OCI-LY3 (cell line): Measurements from ENCODE around the gene EDRF1.

Experiments
- H2AFZ ChIP-seq: fragments of 200-600, 300-600 bp; shearing (Covaris generic); 2 replicates; pipeline ENCODE4 v1.6.0; 2014; ENCODE audit warnings: antibody characterized with exemption, low read depth, low read length
- H3K27ac ChIP-seq: fragments of 200-600, 300-600 bp; sonication (generic); 2 replicates; pipeline ENCODE4 v1.5.1; 2014; ENCODE audit warnings: mild to moderate bottlenecking, low read length, moderate library complexity, mixed read lengths
- H3K27me3 ChIP-seq: fragments of 200-600, 300-600 bp; sonication (generic); 2 replicates; pipeline ENCODE4 v1.6.1; 2014; ENCODE audit warnings: low read depth, low read length, mixed read lengths
- H3K36me3 ChIP-seq: fragments of 200-600, 300-600 bp; sonication (generic); replicated peaks from 2 replicates; pipeline ENCODE3; 2014; ENCODE audit warnings: low read depth, low read length, mixed read lengths
- H3K4me1 ChIP-seq: fragments of 300-600, 200-600 bp; sonication (generic); 2 replicates; pipeline ENCODE4 v1.6.1; 2014; ENCODE audit warnings: low read length, mixed read lengths
- H3K4me2 ChIP-seq: fragments of 200-600, 300-600 bp; sonication (generic); 2 replicates; pipeline ENCODE4 v1.6.1; 2014; ENCODE audit warnings: low read length, mixed read lengths
- H3K4me3 ChIP-seq: fragments of 300-600, 200-600 bp; sonication (generic); 2 replicates; pipeline ENCODE4 v1.5.1; 2014; ENCODE audit warnings: antibody characterized with exemption, mild to moderate bottlenecking, low read length, moderate library complexity
- H3K79me2 ChIP-seq: fragments of 300-600, 200-600 bp; shearing (Covaris generic); 2 replicates; pipeline ENCODE4 v1.6.1; 2014; ENCODE audit warnings: mild to moderate bottlenecking, low read length, mixed read lengths
- H3K9ac ChIP-seq: fragments of 300-600, 200-600 bp; shearing (Covaris generic); 2 replicates; pipeline ENCODE4 v1.6.0; 2014; ENCODE audit warnings: mild to moderate bottlenecking, low read length, moderate library complexity
- H3K9me3 ChIP-seq: fragments of 200-600, 300-600 bp; shearing (Covaris generic); 2 replicates; pipeline ENCODE4 v1.6.1; 2014; ENCODE audit warnings: low read length, mixed read lengths; ENCODE audit not compliant: insufficient read depth
- H4K20me1 ChIP-seq: fragments of 200-600, 300-600 bp; sonication (generic); 2 replicates; pipeline ENCODE4 v1.6.1; 2016; ENCODE audit warnings: low read length, mixed read lengths; ENCODE audit not compliant: insufficient read depth
- CTCF ChIP-seq: fragments of 200-600, 300-600 bp; sonication (generic); IDR thresholded peaks from 2 replicates; pipeline ENCODE4 v1.5.1; 2014; ENCODE audit warnings: antibody characterized with exemption, low read length, low read depth
- EZH2phosphoT487 ChIP-seq: fragments of 200-600 bp; shearing (Covaris generic); IDR thresholded peaks from 2 replicates; pipeline ENCODE4 v1.6.1; 2018; ENCODE audit warnings: antibody characterized with exemption, mixed run types, low read depth

The EDRF1 gene

GRCh38 chr10:125700355-125700911, 19.1 kb upstream of the EDRF1 start:
- no peak for TF ChIP-seq EZH2phosphoT487
- peak; percentile 17; the same call in 1 of the 2 replicates for TF ChIP-seq CTCF
- no peaks in the 10 kb centered on the region for H3K27me3 ChIP-seq
- no peak overlapping the region for H3K27ac ChIP-seq
- H3K4me3 ChIP-seq, result no peak overlapping the region
- no peaks in the 10 kb centered on the region for H3K36me3 ChIP-seq
- no peaks in the 10 kb centered on the region for H3K9me3 ChIP-seq
- no peak overlapping the region for H2AFZ ChIP-seq
- no peaks in the 10 kb centered on the region for H3K79me2 ChIP-seq
- H4K20me1 ChIP-seq, result no peaks in the 10 kb centered on the region
- H3K4me2 ChIP-seq, result no peak overlapping the region
- H3K4me1 ChIP-seq, result no peaks in the 10 kb centered on the region
- no peak overlapping the region for H3K9ac ChIP-seq

- Histone ChIP-seq H3K9ac (no peak overlapping the region), H2AFZ (no peak overlapping the region), H3K27ac (no peak overlapping the region), H3K9me3 (no peaks in the 10 kb centered on the region), H4K20me1 (no peaks in the 10 kb centered on the region), H3K27me3 (no peaks in the 10 kb centered on the region; the same call in 1 of the 2 replicates), H3K4me1 (no peaks in the 10 kb centered on the region), H3K4me3 (no peak overlapping the region), H3K36me3 (no peaks in the 10 kb centered on the region), H3K4me2 (no peak overlapping the region), H3K79me2 (no peaks in the 10 kb centered on the region)
- TF ChIP-seq CTCF, result no peak
- TF ChIP-seq EZH2phosphoT487, result no peak
These were observed 11.7 kb upstream of the EDRF1 start for GRCh38 chr10:125707541-125708468.

- H3K4me1 ChIP-seq, result no peaks in the 10 kb centered on the region
- no peak overlapping the region for H3K9ac ChIP-seq
- no peak overlapping the region for H3K27ac ChIP-seq
- TF ChIP-seq EZH2phosphoT487, result no peak
- no peak for TF ChIP-seq CTCF
- H3K9me3 ChIP-seq, result no peaks in the 10 kb centered on the region
- H2AFZ ChIP-seq, result no peak overlapping the region
- no peaks in the 10 kb centered on the region for H4K20me1 ChIP-seq
- no peak overlapping the region for H3K4me2 ChIP-seq
- no peaks in the 10 kb centered on the region for H3K36me3 ChIP-seq
- H3K79me2 ChIP-seq, result no peaks in the 10 kb centered on the region
- H3K4me3 ChIP-seq, result no peak overlapping the region
- no peaks in the 10 kb centered on the region; the same call in 1 of the 2 replicates for H3K27me3 ChIP-seq
These were observed 10.5 kb upstream of the EDRF1 start for GRCh38 chr10:125708971-125709503.
